D721Med (cell line): ENCODE results near the gene WRAP73.

Source experiments
- DNase-seq: peaks from one replicate; pipeline ENCODE4 v3.0.0; 2011; ENCODE audit warnings: low spot score; ENCODE audit not compliant: insufficient read length
- FAIRE-seq: peaks from 2 replicates; lab custom pipeline; 2011; peaks lifted over from hg19 to GRCh38; lab: Jason Lieb, UNC
- CTCF ChIP-seq: IDR thresholded peaks from 2 replicates; pipeline ENCODE4 v1.5.1; 2012; ENCODE audit warnings: mild to moderate bottlenecking, control low read depth; ENCODE audit not compliant: insufficient read depth; ENCODE audit errors: missing control alignments

Gene WRAP73

GRCh38 chr1:3644273-3644672 is 5.6 kb downstream of the WRAP73 start:
- no peak for DNase-seq
- no peak for FAIRE-seq
- TF ChIP-seq CTCF: no peak

GRCh38 chr1:3642919-3643675 is 6.8 kb downstream of the WRAP73 start:
- FAIRE-seq (no peak), DNase-seq (no peak)
- no peak for TF ChIP-seq CTCF

GRCh38 chr1:3641816-3642215 is 8.1 kb downstream of the WRAP73 start:
- TF ChIP-seq CTCF: no peak
- DNase-seq: no peak
- FAIRE-seq: no peak

- FAIRE-seq: no peak
- TF ChIP-seq CTCF: no peak
- no peak for DNase-seq
These were observed 8.7 kb downstream of the WRAP73 start for GRCh38 chr1:3641046-3641760.

GRCh38 chr1:3640121-3640837 is 9.6 kb downstream of the WRAP73 start:
- TF ChIP-seq CTCF: no peak
- FAIRE-seq (no peak), DNase-seq (no peak)

- FAIRE-seq: no peak
- TF ChIP-seq CTCF: no peak
- DNase-seq: no peak
These were observed 10.4 kb downstream of the WRAP73 start for GRCh38 chr1:3639397-3639911.
